ENCODE data around the gene AP4M1. TPM values are rescaled to one million over a fixed set of nuclear protein-coding genes. Genes with fewer than 3 reads are reported as not detected.

Gene AP4M1
- total RNA-seq, 4 donors from 2014 or later, result 5.0 to 52.0 (median 33.6) TPM

- Histone ChIP-seq H3K4me1 (peaks cover 0 to 3% of the 10 kb centered on the region in 2 donors), H3K27me3 (no peaks in the 10 kb centered on the region), H3K4me3 (no peak overlapping the region), H3K36me3 (no peaks in the 10 kb centered on the region), H3K9me3 (no peaks in the 10 kb centered on the region), H3K27ac (no peak overlapping the region)
- intact Hi-C loops (cut with DNase I; ENCODE audit: low total_unique reads), result no loop called here
- DNase-seq, result no peak
- TF ChIP-seq POLR2A (IDR thresholded peaks at IDR 0.05) (no peak), CTCF (IDR thresholded peaks at IDR 0.05) (no peak)
Observed at GRCh38 chr7:100063376-100063775, 38.1 kb upstream of the AP4M1 start.

GRCh38 chr7:100064162-100064561 is 37.3 kb upstream of the AP4M1 start:
- intact Hi-C loops (cut with DNase I; ENCODE audit: low total_unique reads), result no loop called here
- TF ChIP-seq POLR2A (IDR thresholded peaks at IDR 0.05) (no peak), CTCF (IDR thresholded peaks at IDR 0.05) (no peak)
- DNase-seq, result no peak
- Histone ChIP-seq H3K27ac (no peak overlapping the region), H3K4me1 (peaks cover 0 to 3% of the 10 kb centered on the region in 2 donors), H3K4me3 (no peak overlapping the region), H3K36me3 (no peaks in the 10 kb centered on the region), H3K9me3 (no peaks in the 10 kb centered on the region), H3K27me3 (no peaks in the 10 kb centered on the region)

GRCh38 chr7:100065452-100066186 is 35.8 kb upstream of the AP4M1 start:
- TF ChIP-seq POLR2A (IDR thresholded peaks at IDR 0.05), result no peak
- TF ChIP-seq CTCF (IDR thresholded peaks at IDR 0.05), result no peak
- peak; percentile 26 to 59 for DNase-seq
- Histone ChIP-seq H3K27ac (peak overlapping the region; percentile 58 to 63), H3K4me1 (peaks cover 0 to 3% of the 10 kb centered on the region in 2 donors), H3K9me3 (peaks cover 0 to 2% of the 10 kb centered on the region in 2 donors), H3K27me3 (no peaks in the 10 kb centered on the region), H3K36me3 (no peaks in the 10 kb centered on the region), H3K4me3 (no peak overlapping the region)
- intact Hi-C loops (cut with DNase I; ENCODE audit: low total_unique reads), result no loop called here

GRCh38 chr7:100066953-100067352 is 34.5 kb upstream of the AP4M1 start:
- TF ChIP-seq CTCF (IDR thresholded peaks at IDR 0.05), result no peak
- no peak for TF ChIP-seq POLR2A (IDR thresholded peaks at IDR 0.05)
- Histone ChIP-seq H3K4me1 (peaks cover 0 to 3% of the 10 kb centered on the region in 2 donors), H3K27ac (no peak overlapping the region), H3K27me3 (no peaks in the 10 kb centered on the region), H3K36me3 (no peaks in the 10 kb centered on the region), H3K4me3 (no peak overlapping the region), H3K9me3 (peaks cover 0 to 16% of the 10 kb centered on the region in 2 donors)
- intact Hi-C loops (cut with DNase I; ENCODE audit: low total_unique reads), result no loop called here
- no peak for DNase-seq

GRCh38 chr7:100069991-100070390 is 31.5 kb upstream of the AP4M1 start:
- TF ChIP-seq CTCF (IDR thresholded peaks at IDR 0.05), result no peak
- no peak for TF ChIP-seq POLR2A (IDR thresholded peaks at IDR 0.05)
- H3K9me3 ChIP-seq, result peaks cover 0 to 22% of the 10 kb centered on the region in 2 donors
- DNase-seq, result no peak
- no peak overlapping the region for H3K27ac ChIP-seq
- no peaks in the 10 kb centered on the region for H3K27me3 ChIP-seq
- H3K4me1 ChIP-seq, result peaks cover 0 to 3% of the 10 kb centered on the region in 2 donors
- H3K4me3 ChIP-seq, result no peak overlapping the region
- no peaks in the 10 kb centered on the region for H3K36me3 ChIP-seq
- intact Hi-C loops (cut with DNase I; ENCODE audit: low total_unique reads), result no loop called here

All from uterus (tissue), 4 donors.